GM19328 (cell line): ENCODE measurements around the gene KHNYN.
A peak's percentile ranks its signal among the peaks of the same experiment; 100 is the strongest.
"Not testable (repeated sequence)": the region's sequence is repeated elsewhere in the genome, so short reads cannot be mapped to it uniquely, and the experiment has no call there.

Source experiments
- ATAC-seq: cut with Tn5 transposase; IDR thresholded peaks from one replicate; pipeline ENCODE4 v1.9.1; 2021; ENCODE audit warnings: mild to moderate bottlenecking, moderate library complexity; ENCODE audit not compliant: unreplicated experiment

The KHNYN gene

GRCh38 chr14:24437020-24437735 is 7.4 kb downstream of the KHNYN start:
- ATAC-seq = no peak

DNA sequence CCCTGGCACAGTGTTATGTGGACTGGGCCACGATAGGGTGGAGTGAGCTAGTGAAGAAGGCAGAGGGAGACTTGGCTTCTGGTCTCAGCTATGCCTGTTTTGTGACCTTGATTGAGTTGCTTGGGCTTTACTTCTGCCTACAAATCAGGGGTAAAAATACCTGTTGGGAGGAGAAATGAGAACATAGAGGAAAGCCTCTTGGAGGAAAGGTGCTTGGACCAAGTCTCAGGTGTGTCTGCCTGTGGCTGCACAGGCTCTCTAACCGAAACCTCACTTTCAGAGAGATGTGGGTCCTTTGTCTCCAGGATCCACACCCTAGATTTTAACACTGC is 7.9 kb downstream of the KHNYN start:
- ATAC-seq = no peak

GRCh38 chr14:24438223-24439097 is 8.7 kb downstream of the KHNYN start:
- no peak for ATAC-seq

DNA sequence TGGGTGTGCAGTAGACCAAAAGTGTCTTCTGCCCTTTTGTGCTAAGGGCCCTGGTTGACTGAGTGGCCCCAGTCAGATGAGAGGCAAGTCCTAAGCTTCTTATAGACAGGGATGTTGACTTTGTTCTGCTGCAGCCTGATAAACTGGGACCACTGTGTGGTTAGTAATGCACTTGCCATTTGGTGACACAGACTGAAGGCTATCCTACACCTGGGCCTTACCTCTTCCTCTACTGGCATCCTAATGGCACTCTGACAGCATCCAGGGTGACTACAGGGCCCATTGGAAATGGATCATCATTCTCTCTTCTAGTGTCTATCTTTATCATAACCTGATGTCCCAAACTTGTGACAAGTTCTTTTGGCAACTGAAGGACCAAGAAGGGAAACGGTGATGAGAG is 9.5 kb downstream of the KHNYN start:
- no peak for ATAC-seq

DNA sequence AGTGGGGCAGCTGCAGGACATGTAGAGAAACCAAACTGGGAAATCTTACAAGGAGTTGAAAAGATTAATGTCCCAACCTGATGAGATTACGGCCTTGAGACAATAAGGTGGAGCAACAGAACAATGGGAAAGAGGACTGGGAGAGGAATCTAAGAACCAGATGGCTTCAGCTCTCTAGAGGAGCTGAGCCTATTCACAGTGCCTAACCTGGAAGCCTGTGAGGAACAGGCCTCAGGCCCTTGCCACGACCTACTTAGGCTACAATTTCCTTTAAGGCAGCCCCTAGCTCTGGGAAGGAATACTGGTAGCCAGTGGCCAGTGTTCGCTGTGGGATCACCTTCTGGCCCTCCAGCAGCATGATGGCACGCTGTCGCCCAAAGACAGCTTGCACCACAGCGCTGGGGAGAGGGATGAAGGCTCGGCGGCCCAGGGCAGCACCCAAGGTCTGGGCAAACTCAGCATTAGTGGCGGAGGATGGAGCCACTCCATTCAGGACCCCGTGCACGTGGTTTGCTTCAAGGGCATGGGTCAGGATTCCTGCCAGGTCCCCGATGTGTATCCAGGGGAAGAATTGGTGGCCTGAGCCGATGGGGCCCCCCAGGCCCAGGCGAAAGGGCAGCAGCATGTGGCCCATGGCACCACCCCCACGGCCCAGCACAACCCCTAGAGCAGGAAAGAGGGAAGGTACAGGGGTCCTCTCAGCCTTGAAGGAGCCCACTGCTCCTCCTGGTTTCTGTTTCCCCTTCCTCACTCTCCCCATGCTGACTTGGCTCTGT is 10.3 kb downstream of the KHNYN start:
- no peak for ATAC-seq

DNA sequence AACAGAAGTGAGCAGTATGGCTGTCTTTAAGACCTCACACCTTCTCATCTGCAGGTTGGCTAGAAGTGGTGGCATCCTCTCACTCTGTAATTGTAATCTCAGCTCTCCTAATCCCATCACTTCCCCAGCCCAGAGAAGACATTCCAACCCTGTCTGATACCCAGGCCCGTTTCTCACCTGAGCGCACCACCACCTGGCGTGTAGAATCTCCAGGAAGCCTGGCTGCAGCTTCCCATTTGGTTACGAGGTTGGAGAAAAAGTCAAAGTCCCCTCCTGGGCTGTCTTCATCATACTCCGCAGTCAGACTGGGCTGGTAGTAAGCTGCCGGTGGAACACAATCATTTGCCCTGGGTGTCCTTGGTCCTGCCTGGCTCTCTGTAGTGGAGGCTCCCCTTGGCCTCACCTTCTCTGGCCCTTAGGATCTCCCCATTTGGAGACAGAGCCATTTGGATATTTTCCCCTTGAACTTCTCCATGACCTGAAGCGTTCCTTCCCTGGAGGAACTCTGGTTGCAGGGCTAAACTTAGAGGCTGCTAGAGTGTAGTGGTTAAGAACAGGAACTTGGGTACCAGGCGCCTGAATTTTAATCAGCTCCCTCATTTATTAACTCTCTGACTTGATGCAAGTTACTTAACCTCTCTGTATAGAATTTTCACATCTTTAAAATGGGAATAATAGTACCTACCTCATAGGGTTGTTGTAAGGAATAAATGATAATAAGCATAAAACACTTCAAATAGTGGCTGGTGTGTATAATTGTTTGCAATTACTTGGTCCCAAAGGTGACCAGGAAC is 11.0 kb downstream of the KHNYN start:
- ATAC-seq = no peak

DNA sequence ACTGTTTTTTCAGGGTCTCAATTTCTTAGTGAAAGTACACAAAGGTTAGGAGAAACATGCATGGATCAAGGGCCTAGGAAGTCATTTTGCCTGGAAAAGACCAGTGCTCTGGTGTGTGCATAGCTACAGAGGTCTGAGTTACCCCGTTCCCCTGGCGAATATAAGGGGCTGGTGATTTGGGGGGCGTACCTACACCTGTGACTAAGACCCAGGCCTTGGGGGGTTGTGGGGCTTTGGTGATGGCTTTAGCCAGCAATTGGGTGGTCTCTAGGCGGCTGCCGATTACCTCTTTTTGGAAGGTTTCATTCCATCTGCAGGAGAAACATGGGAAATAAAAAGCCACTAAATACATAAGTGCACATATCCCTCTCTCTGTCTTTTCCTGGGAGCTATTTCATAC is 11.7 kb downstream of the KHNYN start:
- ATAC-seq = no peak

GRCh38 chr14:24441904-24442239 is 12.1 kb downstream of the KHNYN start:
- no peak for ATAC-seq

DNA sequence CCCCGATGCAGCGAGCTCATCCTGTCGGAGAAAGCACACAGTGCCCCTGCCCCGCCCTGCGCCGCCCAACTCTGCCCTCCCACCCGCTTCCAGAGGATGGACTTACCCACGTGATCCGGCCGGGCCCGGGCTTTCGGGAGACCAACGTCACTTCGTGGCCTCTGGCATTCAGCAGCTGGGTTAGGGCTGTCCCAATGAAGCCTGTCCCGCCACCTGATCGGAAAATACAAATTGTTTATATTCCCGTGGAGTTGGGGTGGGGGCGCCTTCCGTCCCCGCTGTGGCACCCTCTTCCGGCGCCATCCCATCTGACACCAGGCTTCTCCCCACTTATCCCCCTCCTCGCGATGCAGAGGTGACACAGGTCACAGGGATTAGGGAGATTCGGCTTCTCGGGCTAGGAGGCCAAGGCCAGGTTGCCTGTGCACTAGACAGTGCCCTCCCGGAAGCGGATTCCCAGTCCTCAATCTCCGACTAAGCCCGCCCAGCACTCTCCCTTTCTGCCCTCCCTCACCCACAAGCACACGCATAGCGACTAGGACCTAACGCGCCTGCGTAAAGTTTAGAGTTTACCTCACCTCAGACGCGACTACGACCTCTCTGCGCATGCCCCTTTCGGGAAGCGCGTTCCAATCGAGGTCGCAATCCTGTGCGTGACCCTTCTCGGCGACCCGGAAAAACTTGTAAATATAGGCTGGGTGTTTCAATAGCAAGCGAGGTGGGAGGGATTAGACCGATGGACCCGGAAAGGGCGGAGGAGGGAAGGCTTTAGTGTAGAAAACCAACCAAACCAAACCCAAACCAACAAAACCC is 12.7 kb downstream of the KHNYN start, which contains the start of gene SDR39U1:
Gene SDR39U1, minus strand, starts transcription at position 537 of the 813 bp plus-strand sequence. Its CDS starts 7 bp downstream, at position 530.
- peak; percentile 90 for ATAC-seq

GRCh38 chr14:24443053-24443665 is 13.4 kb downstream of the KHNYN start:
- ATAC-seq = no peak

GRCh38 chr14:24450828-24451227 is 21.1 kb downstream of the KHNYN start:
- not testable (repeated sequence) for ATAC-seq

DNA sequence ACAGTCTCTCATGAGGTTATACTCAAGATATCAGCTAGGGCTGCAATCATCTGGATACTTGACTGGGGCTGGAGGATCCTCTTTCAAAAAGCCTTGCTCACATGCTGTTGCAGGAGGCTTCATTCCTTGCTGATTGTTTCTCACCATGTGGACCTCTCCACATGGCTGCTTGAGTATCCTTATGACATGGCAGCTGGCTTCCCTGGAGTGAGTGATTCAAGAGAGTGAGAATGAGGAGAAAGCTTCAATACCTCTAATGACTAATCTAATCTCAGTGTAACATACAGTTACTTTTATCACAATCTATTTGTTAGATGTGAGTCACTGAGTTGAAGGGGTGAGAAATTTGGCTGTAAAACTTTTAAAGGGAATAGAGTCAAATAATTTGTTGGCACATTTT is 27.2 kb downstream of the KHNYN start:
- ATAC-seq = no peak

GRCh38 chr14:24458736-24459135 is 29.0 kb downstream of the KHNYN start:
- ATAC-seq = no peak

DNA sequence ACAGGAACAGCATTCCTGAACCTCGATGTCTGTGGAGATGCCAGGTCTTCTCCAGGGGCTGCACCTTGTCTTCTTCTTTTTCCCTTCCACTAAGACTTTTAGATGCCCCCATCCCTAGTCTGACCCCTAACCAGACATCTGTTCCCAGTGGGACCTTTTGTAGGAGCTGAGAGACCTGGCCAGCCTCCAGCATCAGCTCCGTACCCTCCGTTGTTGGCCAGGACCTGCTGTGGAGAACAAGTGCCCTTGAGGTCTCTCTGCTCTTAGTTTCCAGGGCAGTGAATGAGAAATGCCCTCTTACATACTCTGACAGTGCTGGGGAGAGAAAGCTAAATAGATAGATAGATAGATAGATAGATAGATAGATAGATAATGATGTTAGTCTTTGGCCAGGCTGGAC is 29.6 kb downstream of the KHNYN start:
- no peak for ATAC-seq

GRCh38 chr14:24461336-24461735 is 31.6 kb downstream of the KHNYN start:
- no peak for ATAC-seq

GRCh38 chr14:24463017-24463883 is 33.5 kb downstream of the KHNYN start:
- no peak for ATAC-seq

GRCh38 chr14:24463884-24464785 is 34.4 kb downstream of the KHNYN start:
- no peak for ATAC-seq

- no peak for ATAC-seq
These were observed 35.6 kb downstream of the KHNYN start for GRCh38 chr14:24465368-24465767.
